SK-N-SH (cell line): ENCODE data around the gene CATSPERE. TPM values are rescaled to one million over a fixed set of nuclear protein-coding genes. Genes with fewer than 3 reads are reported as not detected.

Source experiments
- CTCF ChIA-PET: fragments of 300-600, 350-600 bp; formaldehyde crosslinking; extraction: SDS; loops from one replicate; lab custom pipeline; 2021; lab: Yijun Ruan, JAX
- POLR2A ChIA-PET: fragments of 350-600 bp; sonication (Branson Sonifier 250); formaldehyde crosslinking; extraction: SDS; loops from one replicate; lab custom pipeline; 2020; ENCODE audit warnings: antibody characterized with exemption, inconsistent platforms; lab: Yijun Ruan, JAX
- DNase-seq: peaks from one replicate; pipeline ENCODE4 v3.0.0; 2012
- H2AFZ ChIP-seq: fragments of 200-600 bp; sonication (generic); 2 replicates; pipeline ENCODE4 v1.8.1; 2016; ENCODE audit warnings: antibody characterized with exemption, mild to moderate bottlenecking, low read depth
- H3F3A ChIP-seq: fragments of 200-600 bp; sonication (generic); replicated peaks from 2 replicates; pipeline ENCODE3; 2016; ENCODE audit warnings: antibody characterized with exemption, mild to moderate bottlenecking; ENCODE audit not compliant: insufficient read depth
- H3K27ac ChIP-seq, 2 experiments: fragments of 200-500 bp in 1 of 2; fragments of 200-600 bp in 1 of 2; sonication (Bioruptor generic) in 1 of 2; sonication (generic), shearing (Covaris generic) in 1 of 2; 2 replicates each; pipeline versions ENCODE4 v1.5.1 to v1.6.1; 2014 to 2016; ENCODE audit warnings: low read depth in 2 of 2, inconsistent platforms in 1 of 2, low read length in 1 of 2, mild to moderate bottlenecking in 1 of 2, mixed read lengths in 1 of 2
- H3K27me3 ChIP-seq: fragments of 200-600 bp; sonication (generic), shearing (Covaris generic); 2 replicates; pipeline ENCODE4 v1.6.1; 2016; ENCODE audit warnings: mixed run types; ENCODE audit not compliant: insufficient read depth
- H3K36me3 ChIP-seq, 2 experiments: fragments of 200-500 bp in 1 of 2; fragments of 200-600 bp in 1 of 2; sonication (Bioruptor generic) in 1 of 2; sonication (generic) in 1 of 2; replicated peaks in 1 of 2; 2 replicates each; pipeline versions ENCODE3 to v1.5.1; 2014 to 2016; ENCODE audit warnings: low read length in 1 of 2, mild to moderate bottlenecking in 1 of 2; ENCODE audit not compliant: insufficient read depth in 2 of 2, control insufficient read depth in 1 of 2
- H3K4me1 ChIP-seq, 2 experiments: fragments of 200-500 bp in 1 of 2; fragments of 200-600 bp in 1 of 2; sonication (Bioruptor generic) in 1 of 2; sonication (generic), shearing (Covaris generic) in 1 of 2; 2 replicates each; pipeline versions ENCODE4 v1.5.1 to v1.6.1; 2014 to 2016; ENCODE audit warnings: low read depth in 1 of 2, low read length in 1 of 2, mixed run types in 1 of 2; ENCODE audit not compliant: insufficient read depth in 2 of 2, control insufficient read depth in 1 of 2
- H3K4me2 ChIP-seq: fragments of 200-600 bp; sonication (generic), shearing (Covaris generic); 2 replicates; pipeline ENCODE4 v1.6.1; 2017; ENCODE audit warnings: mixed run types
- H3K4me3 ChIP-seq, 2 experiments: fragments of 200-500 bp in 1 of 2; fragments of 200-600 bp in 1 of 2; sonication (Bioruptor generic) in 1 of 2; sonication (generic), shearing (Covaris generic) in 1 of 2; 2 replicates each; pipeline versions ENCODE4 v1.5.1 to v1.8.1; 2014 to 2016; ENCODE audit warnings: low read depth in 2 of 2, inconsistent platforms in 1 of 2, low read length in 1 of 2, mild to moderate bottlenecking in 1 of 2, mixed read lengths in 1 of 2, moderate library complexity in 1 of 2
- H3K79me2 ChIP-seq: fragments of 200-600 bp; sonication (generic); 2 replicates; pipeline ENCODE4 v1.8.1; 2017; ENCODE audit warnings: mild to moderate bottlenecking; ENCODE audit not compliant: insufficient read depth
- H3K9ac ChIP-seq: fragments of 200-600 bp; sonication (generic); 2 replicates; pipeline ENCODE4 v1.6.1; 2017; ENCODE audit warnings: mixed run types
- H3K9me2 ChIP-seq: fragments of 200-600 bp; sonication (generic); 2 replicates; pipeline ENCODE4 v1.6.1; 2017; ENCODE audit warnings: mixed run types
- H3K9me3 ChIP-seq: fragments of 200-600 bp; sonication (generic); 2 replicates; pipeline ENCODE4 v1.6.1; 2017; ENCODE audit warnings: mixed run types, mild to moderate bottlenecking, moderate library complexity
- H4K20me1 ChIP-seq: fragments of 200-600 bp; sonication (generic); 2 replicates; pipeline ENCODE4 v1.6.1; 2017; ENCODE audit warnings: mild to moderate bottlenecking, mixed run types; ENCODE audit not compliant: insufficient read depth
- CHD2 ChIP-seq: fragments of 150-350 bp; IDR thresholded peaks from 2 replicates; pipeline ENCODE4 v1.6.1; 2018; ENCODE audit warnings: low read length; ENCODE audit not compliant: partially characterized antibody
- ELF1 ChIP-seq: IDR thresholded peaks from 2 replicates; pipeline ENCODE4 v1.4.0; 2012
- FOXM1 ChIP-seq: IDR thresholded peaks from 2 replicates; pipeline ENCODE4 v1.4.0; 2012; ENCODE audit warnings: low read depth, mild to moderate bottlenecking
- GABPA ChIP-seq: IDR thresholded peaks from 2 replicates; pipeline ENCODE4 v1.4.0; 2012; ENCODE audit warnings: low read depth, mild to moderate bottlenecking
- JUND ChIP-seq: IDR thresholded peaks from 2 replicates; pipeline ENCODE4 v1.4.0; 2012
- MAX ChIP-seq: IDR thresholded peaks from 2 replicates; pipeline ENCODE4 v1.4.0; 2012; ENCODE audit warnings: low read depth
- NFIC ChIP-seq: IDR thresholded peaks from 2 replicates; pipeline ENCODE4 v1.4.0; 2012; ENCODE audit warnings: borderline replicate concordance
- NRF1 ChIP-seq: IDR thresholded peaks from 2 replicates; pipeline ENCODE4 v1.6.1; 2012; ENCODE audit warnings: low read depth, mild to moderate bottlenecking, low read length
- PBX3 ChIP-seq: IDR thresholded peaks from 2 replicates; pipeline ENCODE4; 2012
- REST ChIP-seq: IDR thresholded peaks from 2 replicates; pipeline ENCODE4 v1.6.1; 2012; ENCODE audit warnings: mild to moderate bottlenecking, low read depth, low read length, moderate library complexity
- RXRA ChIP-seq: IDR thresholded peaks from 2 replicates; pipeline ENCODE4 v1.4.0; 2012; ENCODE audit warnings: low read depth, mild to moderate bottlenecking, borderline replicate concordance
- SMC3 ChIP-seq: IDR thresholded peaks from 2 replicates; pipeline ENCODE4 v1.6.1; 2012; ENCODE audit warnings: low read depth, low read length, improper control_type of control experiment
- TAF1 ChIP-seq: IDR thresholded peaks from 2 replicates; pipeline ENCODE4 v1.6.1; 2012; ENCODE audit warnings: low read depth, mild to moderate bottlenecking, low read length, moderate library complexity, borderline replicate concordance
- USF1 ChIP-seq: IDR thresholded peaks from 2 replicates; pipeline ENCODE4 v1.4.0; 2012; ENCODE audit warnings: low read depth, borderline replicate concordance
- USF2 ChIP-seq: fragments of 150-350 bp; IDR thresholded peaks from 2 replicates; pipeline ENCODE4 v1.6.1; 2017; ENCODE audit warnings: antibody characterized with exemption, low read length, low read depth, borderline replicate concordance
- WGBS: methylation state at CpG from one replicate; pipeline ENCODE4 v1.1.6; 2017; ENCODE audit warnings: low lambda C conversion rate; 5-methylcytosine and 5-hydroxymethylcytosine counted together
- polyA plus RNA-seq, 3 experiments: library from polyadenylated mRNA; depleted of rRNA; stranded (reverse); fragments of >200 nt; gene quantifications; 2 replicates each; pipeline ENCODE4 v1.2.3, GENCODE V29; 2012

The CATSPERE gene
- polyA plus RNA-seq, 1 of the 3 experiments (the other 2 are of a cell fraction), result 0.30 TPM

- H3K9me2 ChIP-seq, result no peaks in the 10 kb centered on the region
- no peak overlapping the region for H3K9ac ChIP-seq
- no peaks in the 10 kb centered on the region for H4K20me1 ChIP-seq
- H3K27me3 ChIP-seq, result no peaks in the 10 kb centered on the region
- H3K9me3 ChIP-seq, result no peaks in the 10 kb centered on the region
- CTCF ChIA-PET, result no interaction called here
- no peak for TF ChIP-seq FOXM1
- no peak for TF ChIP-seq USF1
- TF ChIP-seq NRF1, result no peak
- no peak for TF ChIP-seq REST
- no peak for TF ChIP-seq JUND
- TF ChIP-seq GABPA, result no peak
- TF ChIP-seq PBX3, result no peak
- TF ChIP-seq NFIC, result no peak
- no peaks in the 10 kb centered on the region for H3K36me3 ChIP-seq
- no peaks in the 10 kb centered on the region for H3K79me2 ChIP-seq
- H3K27ac ChIP-seq, result no peak overlapping the region
- H3K4me3 ChIP-seq, result no peak overlapping the region
- H3F3A ChIP-seq, result no peaks in the 10 kb centered on the region
- no peak for DNase-seq
- WGBS, result 55% methylated on average over 2 of the region's 2 CpGs
- no peak overlapping the region for H2AFZ ChIP-seq
- POLR2A ChIA-PET, result no interaction called here
- no peaks in the 10 kb centered on the region for H3K4me1 ChIP-seq
- H3K4me2 ChIP-seq, result no peak overlapping the region
Observed at GRCh38 chr1:244515680-244516079, 54.6 kb downstream of the CATSPERE start.

GRCh38 chr1:244536316-244536715, 75.2 kb downstream of the CATSPERE start:
- Histone ChIP-seq H3K4me2 (no peak overlapping the region), H3K9me3 (no peaks in the 10 kb centered on the region), H3K4me1 (no peaks in the 10 kb centered on the region), H3F3A (no peaks in the 10 kb centered on the region), H3K27me3 (no peaks in the 10 kb centered on the region), H4K20me1 (no peaks in the 10 kb centered on the region), H2AFZ (no peak overlapping the region), H3K9me2 (no peaks in the 10 kb centered on the region), H3K79me2 (no peaks in the 10 kb centered on the region), H3K27ac (no peak overlapping the region), H3K9ac (no peak overlapping the region), H3K36me3 (no peaks in the 10 kb centered on the region), H3K4me3 (no peak overlapping the region)
- TF ChIP-seq TAF1 (no peak), JUND (no peak), CHD2 (no peak), PBX3 (no peak), USF2 (no peak), SMC3 (no peak), ELF1 (no peak), RXRA (no peak), MAX (no peak)
- ChIA-PET CTCF (no interaction called here), POLR2A (no interaction called here)
- no peak for DNase-seq
- 59% methylated on average over 8 of the region's 10 CpGs for WGBS
